ENCODE measurements around the gene EIF4B. TPM values are rescaled to one million over a fixed set of nuclear protein-coding genes. Genes with fewer than 3 reads are reported as not detected.

The EIF4B gene
- total and polyA plus RNA-seq, 9 of the 15 experiments (the other 6 are each of a cell fraction or from before 2014, with no cell fraction given), result 138 to 669 (median 552) TPM

GRCh38 chr12:53012928-53013327, 6.7 kb downstream of the EIF4B start:
- peaks cover 99% of the 10 kb centered on the region for H3K79me2 ChIP-seq (ENCODE audit: control insufficient read depth, insufficient read depth, low read length)
- ChIA-PET CTCF (ENCODE audit: low intra/inter-chr PET ratio) (no interaction called here), POLR2A (no interaction called here)
- ATAC-seq (no peak), FAIRE-seq (no peak), DNase-seq (ENCODE audit: extremely low read depth in 1 of 4, low spot score in 3 of 4) (no peak)
- peak overlapping the region; percentile 47; the same call in 1 of the 3 replicates for H3K27ac ChIP-seq (ENCODE audit: extremely low read depth, low read depth, low read length)
- 95% methylated on average over 3 of the region's 3 CpGs for WGBS (ENCODE audit: insufficient coverage, low coverage, missing lambda C conversion rate)
- no peak overlapping the region for H2AFZ ChIP-seq (ENCODE audit: low read depth, low read length)
- H3K4me2 ChIP-seq (ENCODE audit: insufficient read depth, low read length), result no peak overlapping the region
- H3K4me1 ChIP-seq (replicated peaks in 1 of 2; ENCODE audit: control insufficient read depth in 2 of 2, insufficient read depth in 2 of 2, low read length in 2 of 2), result peaks cover 9 to 22% of the 10 kb centered on the region in 2 experiments; a peak in 2 of 5 replicates
- no peaks in the 10 kb centered on the region for H3K27me3 ChIP-seq (ENCODE audit: control insufficient read depth in 2 of 2, insufficient read depth in 2 of 2, low read length in 2 of 2)
- peaks cover 96% of the 10 kb centered on the region for H3K36me3 ChIP-seq (ENCODE audit: control insufficient read depth, insufficient read depth, low read length)
- no peak for TF ChIP-seq GATAD2B (IDR thresholded peaks at IDR 0.05; ENCODE audit: borderline replicate concordance)
- no peak for TF ChIP-seq EGR1 (conservative IDR thresholded peaks at IDR 0.05)
- no peak for TF ChIP-seq NR1H2 (CRISPR knock-in tag; IDR thresholded peaks at IDR 0.05)
- TF ChIP-seq ZNF232 (CRISPR knock-in tag; IDR thresholded peaks at IDR 0.05), result 0 out of 2 replicates have a peak, but pooled peaks have one; percentile 15
- intact Hi-C loops (cut with micrococcal nuclease), result no loop called here
- H3K9me1 ChIP-seq (ENCODE audit: control insufficient read depth, insufficient read depth, low read length), result no peaks in the 10 kb centered on the region
- in situ Hi-C loops (cut with MboI), result no loop called here
- H3K4me3 ChIP-seq, result no peak overlapping the region
- H3K9ac ChIP-seq (ENCODE audit: insufficient read depth in 1 of 2, low read depth in 2 of 2, low read length in 2 of 2), result no peak overlapping the region
- H4K20me1 ChIP-seq (replicated peaks; ENCODE audit: control insufficient read depth, insufficient read depth, low read length), result peaks cover 53% of the 10 kb centered on the region
- BruUV-seq (replicated peaks), result no TSS peak
- H3K9me3 ChIP-seq (replicated peaks; ENCODE audit: control insufficient read depth, insufficient read depth, low read depth, low read length), result no peaks in the 10 kb centered on the region

- Histone ChIP-seq H3K27me3 (ENCODE audit: control insufficient read depth in 2 of 2, insufficient read depth in 2 of 2, low read length in 2 of 2) (no peaks in the 10 kb centered on the region), H3K79me2 (ENCODE audit: control insufficient read depth, insufficient read depth, low read length) (peaks cover 91% of the 10 kb centered on the region), H3K4me1 (replicated peaks in 1 of 2; ENCODE audit: control insufficient read depth in 2 of 2, insufficient read depth in 2 of 2, low read length in 2 of 2) (peaks cover 6 to 13% of the 10 kb centered on the region in 2 experiments; a peak in 2 of 5 replicates), H3K4me2 (ENCODE audit: insufficient read depth, low read length) (no peak overlapping the region), H3K9ac (ENCODE audit: insufficient read depth in 1 of 2, low read depth in 2 of 2, low read length in 2 of 2) (no peak overlapping the region; a peak in 2 of 4 replicates), H3K9me1 (ENCODE audit: control insufficient read depth, insufficient read depth, low read length) (no peaks in the 10 kb centered on the region), H3K9me3 (replicated peaks; ENCODE audit: control insufficient read depth, insufficient read depth, low read depth, low read length) (no peaks in the 10 kb centered on the region), H3K36me3 (ENCODE audit: control insufficient read depth, insufficient read depth, low read length) (peaks cover 95% of the 10 kb centered on the region), H4K20me1 (replicated peaks; ENCODE audit: control insufficient read depth, insufficient read depth, low read length) (peaks cover 35% of the 10 kb centered on the region), H3K4me3 (no peak overlapping the region), H2AFZ (ENCODE audit: low read depth, low read length) (no peak overlapping the region), H3K27ac (ENCODE audit: extremely low read depth, low read depth, low read length) (peak overlapping the region; percentile 42; the same call in 2 of the 3 replicates)
- ChIA-PET CTCF (ENCODE audit: low intra/inter-chr PET ratio) (no interaction called here), POLR2A (interaction anchor here (0.6 to 1.7 kb wide), 4 partner anchors 9 to 269 kb away, joined by 3 to 6 read pairs (median 4); partner anchors contain the start of genes EIF4B and KRT8)
- whole genome bisulfite sequencing (ENCODE audit: insufficient coverage, low coverage, missing lambda C conversion rate), result 88% methylated on average over 2 of the region's 2 CpGs
- BruUV-seq (replicated peaks), result no TSS peak
- in situ Hi-C loops (cut with MboI), result no loop called here
- no peak for DNase-seq (ENCODE audit: extremely low read depth in 1 of 4, low spot score in 3 of 4)
- intact Hi-C loops (cut with micrococcal nuclease), result no loop called here
- ATAC-seq, result no peak
- FAIRE-seq, result peak; percentile 49
- no peak for TF ChIP-seq HMBOX1 (IDR thresholded peaks at IDR 0.05)
- no peak for TF ChIP-seq ZBTB11 (CRISPR knock-in tag; IDR thresholded peaks at IDR 0.05)
- no peak for TF ChIP-seq NFIX (CRISPR knock-in tag; IDR thresholded peaks at IDR 0.05; ENCODE audit: low read depth)
- TF ChIP-seq PREB (CRISPR knock-in tag; IDR thresholded peaks at IDR 0.05), result no peak
- no peak for TF ChIP-seq YBX1 (IDR thresholded peaks at IDR 0.05)
- no peak for TF ChIP-seq CBX3 (IDR thresholded peaks at IDR 0.05; ENCODE audit: borderline replicate concordance in 1 of 2, low read length in 2 of 2)
Observed at GRCh38 chr12:53014709-53015108, 8.5 kb downstream of the EIF4B start.
